Raji (cell line): Measurements from ENCODE around the gene KLF5.

ENCODE experiments used
- POLR2A ChIP-seq: IDR thresholded peaks from 2 replicates; pipeline ENCODE4 v1.6.1; 2011; ENCODE audit warnings: low read depth, low read length, control low read depth; ENCODE audit not compliant: insufficient read depth

Gene KLF5

GRCh38 chr13:73070451-73071098 is 11.8 kb downstream of the KLF5 start:
- TF ChIP-seq POLR2A, result no peak

- no peak for TF ChIP-seq POLR2A
Observed at GRCh38 chr13:73072239-73072900, 13.6 kb downstream of the KLF5 start.

DNA sequence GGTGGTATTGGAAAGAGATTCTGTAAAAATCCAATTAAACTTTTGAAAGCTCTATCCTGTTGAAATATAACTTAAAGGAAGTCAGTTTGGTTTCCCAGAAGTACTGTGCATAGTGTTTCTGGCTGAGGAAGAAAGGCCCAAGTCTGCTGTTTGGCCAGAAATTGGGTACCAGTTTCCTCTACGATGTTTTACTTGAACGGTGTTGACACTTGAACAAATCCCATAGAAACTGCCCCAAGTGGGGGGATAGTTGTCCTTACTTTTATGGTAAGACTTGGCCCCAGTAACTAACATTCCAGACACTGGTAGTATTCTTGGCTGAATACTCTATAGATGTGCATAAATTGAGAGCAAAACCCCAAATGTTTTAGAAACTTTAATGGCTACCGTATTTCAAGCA is 14.2 kb downstream of the KLF5 start:
- TF ChIP-seq POLR2A, result no peak

DNA sequence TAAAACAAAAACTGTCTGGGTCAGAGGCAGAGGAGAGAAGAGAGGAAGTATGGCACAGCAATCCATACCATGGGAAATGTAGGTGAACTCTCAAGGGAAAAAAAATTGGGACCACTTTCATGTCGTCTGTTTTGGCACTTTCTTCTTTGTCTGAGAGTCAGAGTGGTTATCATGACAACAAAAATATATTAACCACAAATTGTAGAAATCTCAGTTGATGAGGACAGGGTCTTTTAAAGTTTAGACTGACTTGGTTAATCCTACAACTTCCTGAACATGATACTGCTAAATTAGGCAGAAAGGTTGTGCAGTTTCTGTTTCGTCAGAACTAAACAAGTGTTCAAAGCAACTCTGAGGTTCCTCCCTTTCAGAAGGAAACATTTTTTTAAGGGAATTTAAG is 15.2 kb downstream of the KLF5 start:
- no peak for TF ChIP-seq POLR2A

DNA sequence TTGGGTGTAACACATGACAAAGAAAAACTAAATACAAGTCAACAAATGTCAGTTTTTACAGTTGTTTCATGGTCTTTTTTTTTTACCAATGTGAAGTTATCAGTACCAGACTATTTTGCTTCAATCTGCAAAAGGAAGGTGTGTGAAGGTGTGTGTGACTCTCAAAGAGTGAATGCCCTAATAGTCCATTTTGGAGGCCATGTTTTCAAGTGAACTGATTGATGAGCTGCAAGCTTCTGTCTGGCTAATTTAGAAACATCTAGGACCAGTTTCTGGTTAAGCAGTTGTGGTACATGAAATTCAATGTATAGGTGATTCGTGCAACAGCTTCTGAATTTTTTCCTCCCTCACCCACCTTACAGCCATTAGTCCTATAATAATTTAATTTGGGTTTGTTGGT is 16.1 kb downstream of the KLF5 start:
- no peak for TF ChIP-seq POLR2A

GRCh38 chr13:73075546-73075945 is 16.7 kb downstream of the KLF5 start:
- no peak for TF ChIP-seq POLR2A

DNA sequence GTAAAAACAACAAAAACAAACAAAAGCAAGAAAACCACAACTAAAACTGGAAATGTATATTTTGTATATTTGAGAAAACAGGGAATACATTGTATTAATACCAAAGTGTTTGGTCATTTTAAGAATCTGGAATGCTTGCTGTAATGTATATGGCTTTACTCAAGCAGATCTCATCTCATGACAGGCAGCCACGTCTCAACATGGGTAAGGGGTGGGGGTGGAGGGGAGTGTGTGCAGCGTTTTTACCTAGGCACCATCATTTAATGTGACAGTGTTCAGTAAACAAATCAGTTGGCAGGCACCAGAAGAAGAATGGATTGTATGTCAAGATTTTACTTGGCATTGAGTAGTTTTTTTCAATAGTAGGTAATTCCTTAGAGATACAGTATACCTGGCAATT is 17.1 kb downstream of the KLF5 start:
- no peak for TF ChIP-seq POLR2A

- TF ChIP-seq POLR2A, result no peak
Observed at GRCh38 chr13:73077865-73078264, 19.1 kb downstream of the KLF5 start.

DNA sequence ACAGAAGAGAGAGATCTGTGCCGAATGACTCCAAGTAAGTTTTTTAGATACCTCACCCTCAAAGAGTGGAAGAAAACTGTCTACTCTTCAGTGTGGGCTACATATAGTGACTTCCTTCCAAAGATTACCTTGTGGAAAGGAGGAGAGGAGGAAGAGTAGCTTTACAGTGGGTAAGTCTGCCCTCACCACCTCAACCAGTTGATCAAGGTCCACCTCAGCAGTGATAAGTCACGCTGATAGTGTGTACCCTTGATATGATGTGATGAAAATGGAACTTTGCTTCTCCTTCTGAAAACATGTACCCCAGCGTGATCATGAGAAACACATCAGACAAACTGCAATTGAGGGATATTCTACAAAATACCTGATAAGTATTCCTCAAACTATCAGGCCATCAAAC is 20.6 kb downstream of the KLF5 start:
- no peak for TF ChIP-seq POLR2A

DNA sequence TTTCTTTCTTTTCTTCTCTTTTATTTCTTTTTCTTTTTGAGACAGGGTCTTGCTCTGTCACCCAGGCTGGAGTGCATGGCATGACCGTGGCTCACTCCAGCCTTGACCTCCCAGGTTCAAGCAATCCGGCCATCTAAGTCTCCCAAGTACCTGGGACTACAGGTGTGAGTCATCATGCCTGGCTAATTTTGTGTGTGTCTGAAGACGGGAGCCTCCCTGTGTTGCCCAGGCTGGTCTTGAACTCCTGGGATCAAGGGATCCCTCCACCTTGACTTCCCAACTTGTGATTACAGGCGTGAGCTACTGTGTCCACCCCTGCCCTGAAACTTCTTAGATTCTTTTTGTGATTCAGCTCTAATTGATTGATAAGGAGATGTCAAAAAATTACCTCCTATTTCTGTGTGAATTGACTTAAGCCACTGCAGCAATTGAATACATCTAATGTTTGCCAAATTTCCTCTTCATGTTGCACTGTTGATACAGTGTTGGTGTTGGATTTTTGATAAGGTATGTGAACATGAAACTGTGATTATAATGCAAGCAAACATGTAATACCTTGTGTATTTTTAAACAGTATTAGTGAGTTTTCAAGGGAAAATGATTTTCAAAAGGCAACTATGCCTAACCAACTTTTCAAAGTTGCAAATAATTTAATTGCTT is 22.6 kb downstream of the KLF5 start:
- TF ChIP-seq POLR2A, result no peak

- TF ChIP-seq POLR2A, result no peak
Observed at GRCh38 chr13:73082471-73082870, 23.7 kb downstream of the KLF5 start.

DNA sequence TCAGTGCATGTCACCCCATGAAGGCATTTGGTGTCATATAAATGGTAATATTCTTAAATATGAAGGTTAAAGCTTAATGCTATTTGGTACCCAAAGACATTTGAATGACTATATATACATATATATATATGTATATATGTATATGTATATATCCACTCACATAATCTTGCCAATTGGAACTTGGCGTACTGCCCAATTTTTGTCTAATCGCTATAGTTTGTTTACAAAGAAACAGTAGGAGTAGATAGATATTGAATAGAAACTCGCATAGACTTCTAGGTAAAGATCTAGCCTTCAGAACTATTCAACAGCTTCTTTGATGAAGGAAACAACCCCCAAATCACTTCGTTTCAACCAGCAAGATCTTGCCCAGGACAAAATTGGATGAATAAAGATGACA is 24.1 kb downstream of the KLF5 start:
- no peak for TF ChIP-seq POLR2A

DNA sequence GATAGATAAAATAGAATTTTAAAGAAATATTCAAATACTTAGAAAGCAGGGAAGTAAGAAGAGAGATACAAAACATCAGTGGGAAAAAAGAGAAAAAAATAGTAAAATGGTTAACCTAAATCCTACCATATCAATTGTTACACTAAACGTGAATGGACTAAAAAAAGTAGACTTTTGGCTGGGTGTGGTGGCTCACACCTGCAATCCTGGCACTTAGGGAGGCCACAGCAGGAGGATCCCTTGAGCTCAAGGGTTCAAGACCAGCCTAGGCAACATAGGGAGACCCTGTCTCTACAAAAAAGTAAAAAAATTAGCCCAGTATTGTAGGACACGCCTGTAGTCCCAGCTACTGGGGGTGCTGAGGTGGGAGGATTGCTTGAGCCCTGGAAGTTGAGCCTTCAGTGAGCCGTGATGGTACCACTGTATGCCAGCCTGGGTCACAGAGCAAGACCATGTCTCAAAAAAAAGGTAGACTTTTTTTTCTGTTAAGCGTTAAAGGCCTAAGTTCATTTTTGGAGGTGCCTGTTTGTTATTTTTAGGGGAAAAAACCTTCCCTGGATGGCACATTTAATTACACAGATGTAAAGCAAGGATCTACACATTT is 29.6 kb downstream of the KLF5 start:
- no peak for TF ChIP-seq POLR2A

GRCh38 chr13:73089213-73089612 is 30.4 kb downstream of the KLF5 start:
- no peak for TF ChIP-seq POLR2A

DNA sequence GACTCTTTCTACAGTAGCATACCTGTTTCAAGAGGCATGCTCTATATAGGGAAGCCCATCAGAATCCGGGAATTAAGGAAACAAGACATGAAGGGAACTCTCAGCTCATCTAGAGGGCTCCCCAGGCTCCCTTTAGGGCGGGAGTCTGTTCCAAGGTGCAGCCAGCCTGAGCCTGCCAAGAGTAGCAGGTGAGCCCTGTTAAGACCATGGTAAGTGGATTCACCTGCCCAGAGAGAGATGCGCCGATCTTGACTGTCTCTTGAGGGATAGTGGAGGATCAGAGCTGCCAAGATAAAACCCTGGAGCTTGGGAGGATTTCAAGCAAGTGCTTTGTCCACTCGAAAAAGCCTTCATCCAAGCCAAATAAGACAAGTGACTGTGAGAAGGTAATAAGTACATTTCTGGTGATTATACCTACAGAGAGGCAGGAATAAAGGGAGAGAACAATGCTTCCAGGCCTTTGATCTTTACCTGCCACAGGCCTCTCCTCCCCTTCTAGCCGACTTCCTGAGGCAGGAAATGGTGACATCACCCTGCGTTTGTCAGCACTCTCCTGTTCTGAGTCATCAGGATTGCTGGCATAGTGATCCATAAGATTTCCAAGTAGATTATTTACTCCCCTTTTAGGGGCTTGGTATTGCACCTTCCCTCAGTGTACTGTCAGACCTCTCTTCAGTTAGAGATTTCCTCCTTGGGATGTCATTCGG is 31.5 kb downstream of the KLF5 start:
- no peak for TF ChIP-seq POLR2A
